ENCODE results near the gene TRAPPC5. TPM values are rescaled to one million over a fixed set of nuclear protein-coding genes. Genes with fewer than 3 reads are reported as not detected.

The TRAPPC5 gene
- total RNA-seq, 1 donor from 2014 or later: 139 TPM

GRCh38 chr19:7690779-7691258 lies 10.2 kb downstream of the TRAPPC5 start:
- ATAC-seq (no peak), DNase-seq (ENCODE audit: missing footprints) (no peak)
- intact Hi-C loops (cut with DNase I): no loop called here

GRCh38 chr19:7691497-7691896 lies 10.9 kb downstream of the TRAPPC5 start:
- intact Hi-C loops (cut with DNase I): no loop called here
- ATAC-seq (no peak), DNase-seq (ENCODE audit: missing footprints) (no peak)

DNA sequence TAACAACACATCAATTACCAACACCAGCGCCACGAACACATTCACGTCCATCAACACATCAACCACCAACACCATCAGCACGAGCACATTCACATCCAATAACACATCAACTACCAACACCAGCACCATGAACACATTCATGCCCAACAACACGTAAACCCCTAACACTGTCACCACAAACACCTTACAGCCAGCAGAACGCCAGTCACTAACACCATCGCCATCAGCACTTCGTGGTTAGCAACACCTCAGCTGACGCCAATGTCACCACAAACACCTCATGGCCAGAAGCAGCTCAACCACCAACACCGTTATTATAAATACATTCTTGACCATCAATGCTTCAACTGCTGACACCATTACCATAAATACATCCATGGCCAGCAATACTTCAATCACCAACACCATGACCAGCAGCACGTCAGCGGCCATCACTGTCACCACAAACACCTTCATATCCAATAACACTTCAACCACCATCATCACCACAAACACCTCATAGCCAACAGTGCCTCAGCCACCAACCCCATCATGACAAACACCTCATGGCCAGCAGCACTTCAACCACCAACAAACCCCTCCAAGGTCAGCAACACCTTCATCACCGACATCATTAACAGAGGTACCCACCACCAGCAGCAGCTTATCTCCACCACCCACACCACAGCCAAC lies 11.9 kb downstream of the TRAPPC5 start:
- intact Hi-C loops (cut with DNase I): no loop called here
- DNase-seq (ENCODE audit: missing footprints) (no peak), ATAC-seq (no peak)

GRCh38 chr19:7694499-7694898 lies 13.9 kb downstream of the TRAPPC5 start:
- ATAC-seq: no peak
- intact Hi-C loops (cut with DNase I): no loop called here
- DNase-seq (ENCODE audit: missing footprints): no peak

DNA sequence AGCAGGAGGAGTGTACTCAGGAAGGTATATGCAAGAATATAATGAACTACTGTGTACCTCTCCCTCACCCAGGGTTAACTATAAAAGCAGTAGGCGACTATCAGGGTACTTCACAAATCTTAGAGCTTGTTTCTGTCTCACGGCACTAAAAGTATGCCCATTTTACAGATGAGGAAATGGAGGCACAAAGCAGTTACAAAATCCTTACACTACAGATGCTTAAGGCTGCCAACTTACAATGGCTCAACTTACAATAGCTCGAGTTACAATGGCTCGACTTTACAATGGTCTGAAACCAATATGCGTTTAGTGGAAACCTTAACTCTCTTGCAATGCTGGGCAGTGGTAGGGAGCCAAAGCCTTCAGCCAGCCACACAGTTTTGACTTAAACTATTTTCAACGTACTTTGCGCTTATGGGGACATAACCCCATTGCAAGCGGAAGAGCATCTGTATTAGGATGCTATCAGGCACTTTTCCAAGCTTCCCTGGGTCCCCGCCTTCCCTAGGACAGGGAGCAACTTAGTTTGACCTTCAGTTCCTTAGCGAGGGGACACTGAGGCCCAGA lies 17.2 kb downstream of the TRAPPC5 start:
- no peak for DNase-seq (ENCODE audit: missing footprints)
- intact Hi-C loops (cut with DNase I): no loop called here
- ATAC-seq: no peak

DNA sequence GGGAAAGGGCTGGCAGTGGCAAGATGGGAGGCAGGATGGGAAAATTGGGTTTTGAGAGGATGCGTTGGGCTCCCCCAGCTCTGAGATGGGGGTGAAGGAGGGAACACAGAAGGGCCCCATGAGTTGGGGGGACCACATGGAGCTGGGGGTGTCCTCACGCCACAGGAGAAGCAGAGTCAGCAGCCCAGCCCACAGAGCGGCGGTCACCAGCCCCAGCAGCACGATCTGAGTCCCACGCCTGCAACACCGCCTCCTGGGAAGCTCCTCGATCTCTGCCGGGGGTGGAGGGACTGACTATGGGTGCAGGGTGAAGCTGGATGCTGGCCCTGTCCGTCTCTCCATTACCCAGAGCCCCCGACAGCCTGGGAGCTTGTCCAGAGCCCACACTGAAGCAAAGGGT lies 17.9 kb downstream of the TRAPPC5 start:
- no peak for DNase-seq (ENCODE audit: missing footprints)
- no peak for ATAC-seq
- intact Hi-C loops (cut with DNase I): no loop called here

DNA sequence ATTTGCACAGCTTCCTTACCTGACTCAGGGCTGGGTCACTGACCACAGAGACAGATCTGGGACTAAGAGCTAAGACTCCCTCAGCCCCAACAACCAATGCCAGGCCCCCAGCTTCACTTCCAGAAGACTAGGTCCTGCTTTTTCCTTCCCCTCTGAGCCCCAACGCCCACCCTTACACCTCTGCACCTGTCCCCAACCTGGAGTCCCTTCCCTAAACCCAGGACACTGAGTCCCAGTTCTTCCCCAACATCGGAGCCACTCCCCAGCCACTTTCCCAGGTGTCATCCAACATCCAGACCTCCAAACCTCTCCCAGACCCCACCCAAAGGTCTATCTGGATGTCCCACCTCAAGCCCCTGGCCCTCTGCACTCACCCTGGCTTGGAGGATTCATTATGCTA lies 18.4 kb downstream of the TRAPPC5 start:
- DNase-seq (ENCODE audit: missing footprints) (no peak), ATAC-seq (no peak)
- intact Hi-C loops (cut with DNase I): no loop called here

- intact Hi-C loops (cut with DNase I): no loop called here
- DNase-seq (ENCODE audit: missing footprints) (no peak), ATAC-seq (no peak)
Observed at GRCh38 chr19:7699417-7700401, 19.1 kb downstream of the TRAPPC5 start.

GRCh38 chr19:7701049-7701653 lies 20.5 kb downstream of the TRAPPC5 start:
- ATAC-seq (no peak), DNase-seq (ENCODE audit: missing footprints) (no peak)
- intact Hi-C loops (cut with DNase I): no loop called here

DNA sequence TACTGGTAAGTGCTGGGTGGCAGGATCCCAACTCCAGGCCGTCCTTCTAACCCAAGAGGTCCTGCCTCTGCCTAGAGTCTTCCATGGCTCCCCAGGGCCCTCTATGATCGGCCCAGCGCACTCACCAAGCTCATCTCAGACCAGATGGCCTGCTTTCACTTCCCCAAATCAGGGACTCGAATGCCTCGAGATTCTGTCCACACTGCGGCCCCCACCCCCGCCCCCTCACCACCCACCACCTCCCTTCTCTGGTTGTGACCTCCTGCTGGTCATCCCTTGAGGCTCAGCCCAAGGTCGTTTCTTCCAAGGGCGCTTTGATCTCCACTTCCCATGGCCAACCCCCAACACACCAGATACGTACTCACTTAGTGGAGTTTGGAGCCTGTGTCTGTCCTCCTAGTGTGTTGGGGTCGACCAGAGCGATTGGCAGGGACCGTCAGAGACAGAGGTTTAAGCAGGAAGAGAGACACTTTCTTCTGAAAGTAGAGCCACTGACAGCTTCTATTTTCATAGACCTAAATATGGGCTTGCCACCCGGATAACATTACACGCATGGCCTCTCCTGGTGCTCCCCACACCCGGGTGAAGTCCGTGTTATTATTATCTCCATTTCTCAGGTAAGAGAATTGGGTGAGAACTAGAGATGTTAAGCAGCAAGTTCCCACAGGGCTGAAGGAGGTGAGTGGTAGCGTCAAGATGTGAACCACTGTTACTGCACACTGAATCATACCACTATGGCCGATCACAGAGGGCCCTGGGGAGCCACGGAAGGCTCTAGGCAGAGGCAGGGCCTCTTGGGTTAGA lies 21.2 kb downstream of the TRAPPC5 start, which contains the start of gene FCER2:
FCER2 (minus strand) TSS at position 478 of the 804 bp plus-strand sequence. CDS start 2,371 bp downstream, outside the sequence.
- intact Hi-C loops (cut with DNase I): no loop called here
- DNase-seq (ENCODE audit: missing footprints): no peak
- ATAC-seq: no peak

DNA sequence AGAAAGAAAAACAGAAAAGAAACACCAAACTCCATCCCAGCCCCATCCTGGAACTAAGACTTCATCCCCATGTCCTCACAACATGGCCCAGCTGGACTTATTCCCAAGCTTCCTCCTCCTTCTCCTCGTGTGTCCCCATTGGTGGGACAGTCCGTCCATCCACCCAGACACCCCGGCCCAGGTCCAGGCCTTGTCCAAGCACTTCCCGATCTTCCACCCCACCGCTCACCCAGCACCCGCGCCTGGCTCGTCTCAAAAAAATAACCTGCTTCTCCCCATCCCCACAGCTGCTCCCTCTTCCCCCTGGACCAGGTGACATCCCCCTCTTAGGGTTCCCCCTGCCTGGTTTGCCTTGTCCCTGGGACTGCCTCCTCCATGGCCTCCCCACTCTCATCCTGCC lies 22.7 kb downstream of the TRAPPC5 start:
- DNase-seq (ENCODE audit: missing footprints): no peak
- no peak for ATAC-seq
- intact Hi-C loops (cut with DNase I): no loop called here

DNA sequence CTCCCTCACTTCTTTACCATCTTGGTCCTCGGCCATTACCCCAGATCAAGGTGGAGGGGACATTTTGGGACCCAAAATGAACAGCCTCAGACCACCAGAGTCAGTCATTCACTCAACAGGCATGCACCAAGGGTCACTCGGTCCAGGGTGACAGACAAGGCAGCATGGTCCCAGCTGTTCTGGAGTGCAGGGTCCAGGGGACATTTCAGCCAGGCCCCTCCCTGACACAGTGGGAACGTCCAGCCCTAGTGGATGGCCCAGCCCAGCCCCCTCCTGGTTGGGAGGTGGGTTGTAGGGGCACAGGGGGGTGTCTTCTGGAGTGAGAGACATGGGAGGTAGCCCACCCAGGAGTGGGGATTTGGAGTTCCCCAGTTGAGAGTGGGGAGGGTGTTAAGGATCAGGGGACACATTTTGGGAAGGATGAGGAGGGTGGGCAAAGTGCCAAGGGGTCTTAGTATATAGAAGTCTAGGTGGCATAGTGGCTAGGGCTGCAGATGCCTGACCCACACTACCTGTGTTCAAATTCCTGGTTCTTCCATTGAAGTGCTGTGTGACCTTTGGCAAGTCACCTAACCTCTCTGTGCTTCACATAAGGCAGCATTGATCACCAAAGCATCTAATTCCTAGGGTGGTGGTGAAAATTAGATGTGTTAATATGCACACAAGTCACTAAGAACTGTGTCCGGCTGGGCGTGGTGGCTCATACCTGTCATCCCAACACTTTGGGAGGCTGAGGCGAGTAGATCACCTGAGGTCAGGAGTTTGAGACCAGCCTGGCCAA lies 23.8 kb downstream of the TRAPPC5 start:
- intact Hi-C loops (cut with DNase I): no loop called here
- no peak for DNase-seq (ENCODE audit: missing footprints)
- ATAC-seq: no peak

DNA sequence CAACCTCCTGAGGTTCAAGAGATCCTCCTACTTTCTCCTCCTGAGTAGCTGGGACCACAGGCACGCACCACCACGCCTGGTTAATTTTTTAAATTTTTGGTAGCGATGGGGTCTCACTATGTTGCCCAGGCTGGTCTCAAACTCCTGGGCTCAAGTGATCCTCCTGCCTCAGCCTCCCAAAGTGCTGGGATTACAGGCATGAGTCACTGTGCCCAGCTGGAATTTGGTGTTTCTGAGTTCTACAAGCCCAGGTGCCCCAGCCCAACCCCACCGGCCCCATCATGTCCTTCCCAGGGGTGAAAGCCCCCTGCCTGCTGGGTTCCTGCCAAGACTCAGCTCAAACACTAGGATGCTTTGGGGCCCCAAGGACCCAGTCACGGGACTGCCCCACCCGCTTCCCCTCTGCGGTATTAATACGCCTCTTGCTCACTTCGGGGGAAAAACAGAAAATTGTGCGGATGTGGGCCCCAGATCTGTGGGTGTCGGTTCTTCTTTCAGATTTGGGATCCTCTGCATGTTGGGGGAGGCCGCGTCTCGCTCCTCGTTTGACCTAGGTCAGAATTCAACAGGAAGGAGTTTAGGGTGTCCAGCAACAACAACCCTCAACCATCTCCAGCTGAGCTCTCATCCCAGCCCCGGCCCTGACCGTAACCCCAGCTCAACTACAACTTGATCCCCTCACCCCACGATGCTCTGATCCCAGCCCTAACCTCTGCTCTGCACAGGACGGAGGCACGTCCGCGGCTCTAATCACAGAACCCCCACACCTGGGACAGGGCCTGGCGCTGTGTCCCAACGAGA lies 25.0 kb downstream of the TRAPPC5 start:
- DNase-seq (ENCODE audit: missing footprints) (peak; percentile 77), ATAC-seq (peak; percentile 45)
- intact Hi-C loops (cut with DNase I): no loop called here

DNA sequence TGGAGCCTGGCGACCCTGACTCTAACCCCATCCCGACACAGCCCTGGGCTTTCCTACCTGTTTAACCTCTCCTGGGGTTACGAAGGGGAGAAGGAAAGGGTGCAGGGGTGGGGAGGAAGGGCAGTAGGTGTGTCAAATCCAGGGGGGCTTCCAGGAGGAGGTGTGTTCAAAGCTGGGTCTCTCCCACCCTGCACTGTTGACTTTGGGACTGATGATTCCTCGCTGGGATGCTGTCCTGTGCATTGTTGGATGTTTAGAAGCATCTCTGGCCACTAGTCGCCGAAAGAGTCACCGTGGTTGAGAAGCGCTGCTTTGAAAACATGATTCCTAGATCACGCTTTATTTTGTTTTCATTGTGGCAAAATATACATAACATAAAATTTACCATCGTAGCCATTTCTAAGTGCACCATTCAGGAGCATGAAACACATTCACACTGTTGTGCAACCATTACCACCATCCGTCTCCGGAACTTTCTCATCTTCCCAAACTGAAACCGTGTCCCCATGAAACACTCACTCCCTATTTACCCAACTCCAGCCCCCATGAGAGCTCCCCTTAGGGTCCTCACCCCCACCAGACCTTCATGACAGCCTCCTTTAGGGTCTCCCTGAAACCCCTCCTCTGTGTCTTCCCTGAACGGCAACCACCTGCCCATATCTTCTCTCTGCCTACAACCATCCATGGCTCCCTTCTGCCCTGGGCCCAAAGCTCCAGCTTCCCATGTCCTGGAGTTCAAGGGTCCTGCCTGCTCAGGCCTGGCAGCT lies 25.7 kb downstream of the TRAPPC5 start:
- intact Hi-C loops (cut with DNase I): no loop called here
- no peak for ATAC-seq
- DNase-seq (ENCODE audit: missing footprints): no peak

- intact Hi-C loops (cut with DNase I): no loop called here
- peak; percentile 27 for ATAC-seq
- no peak for DNase-seq (ENCODE audit: missing footprints)
Observed at GRCh38 chr19:7706955-7707456, 26.4 kb downstream of the TRAPPC5 start.

DNA sequence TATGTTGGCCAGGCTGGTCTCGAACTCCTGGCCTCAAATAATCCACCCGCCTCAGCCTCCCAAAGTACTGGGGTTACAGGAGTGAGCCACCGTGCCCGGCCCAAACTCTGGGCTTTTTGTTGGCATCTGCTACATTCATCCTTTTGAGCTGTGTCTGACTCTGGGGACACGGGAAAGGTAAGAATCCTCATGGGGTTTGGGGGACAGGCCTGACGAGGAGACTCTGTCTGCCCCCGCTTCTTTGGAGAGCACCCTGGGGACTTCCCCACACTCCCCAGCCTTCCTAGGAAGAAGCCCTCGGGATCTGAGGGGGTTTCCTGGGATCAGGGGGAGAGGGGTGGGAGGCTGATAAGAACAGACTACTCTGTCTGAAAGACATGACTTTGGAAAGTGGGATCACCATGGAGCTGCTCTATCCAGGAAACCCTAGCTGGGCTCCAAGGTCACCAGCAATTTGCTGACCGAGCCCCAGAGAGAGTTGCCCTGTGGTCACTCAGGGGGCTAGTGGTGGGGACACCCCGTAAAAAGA lies 29.4 kb downstream of the TRAPPC5 start:
- intact Hi-C loops (cut with DNase I): no loop called here
- ATAC-seq (no peak), DNase-seq (ENCODE audit: missing footprints) (no peak)

Data from Right ventricle myocardium inferior (tissue), 1 donor.